NCI-H510A treated with DMSO at 0.1 percent for 48 hours (cell line): ENCODE measurements around the gene ARF1.
"Not testable (repeated sequence)": the region's sequence is repeated elsewhere in the genome, so short reads cannot be mapped to it uniquely, and the experiment has no call there.

Experiments used
- DNase-seq: peaks from one replicate; lab custom pipeline; 2025; lab: John Stamatoyannopoulos, UW

The ARF1 gene

DNA sequence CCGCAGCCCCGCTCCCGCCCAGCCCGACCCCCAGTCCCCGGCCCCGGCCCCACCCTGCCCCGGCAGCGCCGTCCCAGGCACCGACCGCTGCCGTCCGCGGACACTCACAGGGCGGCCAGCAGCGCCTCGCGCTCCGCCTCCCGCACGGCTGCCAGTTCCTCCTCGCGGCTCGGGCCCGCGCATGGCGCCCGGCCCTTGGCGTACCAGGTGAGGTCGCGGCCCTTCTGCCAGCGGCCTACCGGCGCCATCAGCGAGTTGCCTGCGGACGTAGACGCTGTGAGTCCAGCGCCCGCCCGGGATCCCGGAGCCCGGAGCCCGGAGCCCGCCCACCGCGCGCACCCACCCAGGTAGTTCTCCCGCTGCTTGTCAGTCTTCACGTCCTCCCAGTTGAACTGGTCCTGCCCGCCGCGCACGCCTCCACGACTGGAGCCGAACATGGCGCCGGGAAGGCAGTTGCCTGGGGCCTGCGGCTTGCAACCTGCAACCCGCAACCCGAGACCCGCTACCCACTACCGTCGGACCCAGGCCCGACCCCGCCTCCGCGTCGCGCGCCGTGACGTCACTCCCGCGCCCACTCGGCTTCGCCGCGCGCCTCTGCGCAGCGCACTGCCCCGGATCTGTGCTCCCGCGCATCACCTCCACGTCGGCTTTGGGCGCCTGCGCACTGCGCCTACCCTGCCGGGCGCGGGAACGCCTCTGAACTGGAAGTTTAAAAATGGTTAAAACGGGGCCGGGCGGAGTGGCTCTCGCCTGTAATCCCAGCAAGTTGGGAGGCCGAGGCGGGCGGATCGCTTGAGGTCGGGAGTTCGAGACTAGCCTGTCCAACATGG, 20.5 kb downstream of the ARF1 start, which contains the start of gene C1orf35:
Gene C1orf35, minus strand, starts transcription at position 535 of the 830 bp plus-strand sequence. Its CDS starts 98 bp downstream, at position 437.
- DNase-seq: peak; percentile 90

DNA sequence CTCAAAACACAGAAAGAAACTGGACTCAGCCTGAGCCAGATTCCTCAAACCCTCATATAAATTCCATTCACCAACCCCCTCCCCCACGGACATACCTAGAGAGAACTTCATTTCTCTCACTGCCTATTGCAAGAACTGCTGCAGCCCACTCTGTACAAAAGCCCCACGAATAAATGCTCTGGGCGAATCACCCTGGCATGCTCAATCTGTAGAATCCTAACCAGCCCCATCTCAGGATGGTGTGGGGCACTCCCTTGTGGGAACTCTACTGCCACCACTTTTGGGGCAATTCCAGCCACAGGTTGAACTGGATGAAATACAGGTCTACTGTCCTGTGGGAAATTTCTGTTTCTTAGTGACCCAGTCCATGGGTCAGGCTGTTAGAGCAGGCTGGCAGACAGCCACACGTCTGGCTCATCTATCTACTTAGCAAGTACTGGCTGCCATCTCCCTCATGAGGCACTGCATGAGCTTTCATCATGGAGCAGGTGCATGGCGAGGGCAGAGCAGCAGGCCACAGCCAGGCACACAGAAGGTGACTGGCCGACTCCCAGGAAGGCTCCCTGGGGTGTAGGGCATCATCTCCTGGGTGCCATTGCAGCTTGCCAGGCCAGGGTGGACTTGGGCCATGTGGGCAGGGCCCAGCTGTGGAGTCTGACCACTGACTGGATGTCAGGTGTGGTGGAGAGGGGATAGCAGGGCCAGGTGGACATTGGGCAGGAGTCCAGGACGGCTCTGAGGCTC, 22.2 kb downstream of the ARF1 start:
- no peak for DNase-seq

DNA sequence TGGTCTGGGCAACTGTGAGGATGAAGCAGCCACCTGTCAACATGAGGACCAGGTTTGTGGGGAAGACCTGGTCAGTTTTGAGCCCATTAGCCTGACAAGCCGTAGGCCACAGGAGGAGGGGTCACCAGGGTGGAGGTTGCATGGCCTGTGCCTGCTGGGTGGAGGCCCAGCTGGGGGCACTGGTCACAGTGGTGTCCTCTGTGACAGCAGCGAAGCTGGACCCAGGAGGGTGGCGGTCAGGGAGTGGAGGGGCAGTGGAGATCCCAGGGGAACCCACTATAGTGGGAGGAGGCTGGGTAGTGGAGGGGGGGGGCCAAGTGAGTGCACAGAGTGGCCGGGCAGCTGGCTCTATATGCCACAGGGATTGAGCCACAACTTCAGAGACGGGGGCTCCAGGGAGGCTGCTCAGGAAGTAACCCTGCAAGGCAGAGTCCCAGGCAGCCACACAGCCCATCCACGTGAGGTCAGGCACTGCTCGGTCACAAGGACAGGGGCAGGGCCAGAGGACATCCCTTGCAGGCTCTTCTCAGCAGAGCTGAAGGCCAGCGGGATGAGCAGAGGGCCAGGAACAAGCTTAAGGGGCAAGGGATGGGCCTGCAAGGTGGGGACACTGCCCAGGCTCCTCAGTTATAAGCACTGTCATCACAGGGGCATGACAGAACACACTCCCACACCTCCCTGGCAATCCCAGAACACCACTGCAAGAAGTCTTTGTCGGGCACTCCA, 22.9 kb downstream of the ARF1 start:
- DNase-seq: no peak

DNA sequence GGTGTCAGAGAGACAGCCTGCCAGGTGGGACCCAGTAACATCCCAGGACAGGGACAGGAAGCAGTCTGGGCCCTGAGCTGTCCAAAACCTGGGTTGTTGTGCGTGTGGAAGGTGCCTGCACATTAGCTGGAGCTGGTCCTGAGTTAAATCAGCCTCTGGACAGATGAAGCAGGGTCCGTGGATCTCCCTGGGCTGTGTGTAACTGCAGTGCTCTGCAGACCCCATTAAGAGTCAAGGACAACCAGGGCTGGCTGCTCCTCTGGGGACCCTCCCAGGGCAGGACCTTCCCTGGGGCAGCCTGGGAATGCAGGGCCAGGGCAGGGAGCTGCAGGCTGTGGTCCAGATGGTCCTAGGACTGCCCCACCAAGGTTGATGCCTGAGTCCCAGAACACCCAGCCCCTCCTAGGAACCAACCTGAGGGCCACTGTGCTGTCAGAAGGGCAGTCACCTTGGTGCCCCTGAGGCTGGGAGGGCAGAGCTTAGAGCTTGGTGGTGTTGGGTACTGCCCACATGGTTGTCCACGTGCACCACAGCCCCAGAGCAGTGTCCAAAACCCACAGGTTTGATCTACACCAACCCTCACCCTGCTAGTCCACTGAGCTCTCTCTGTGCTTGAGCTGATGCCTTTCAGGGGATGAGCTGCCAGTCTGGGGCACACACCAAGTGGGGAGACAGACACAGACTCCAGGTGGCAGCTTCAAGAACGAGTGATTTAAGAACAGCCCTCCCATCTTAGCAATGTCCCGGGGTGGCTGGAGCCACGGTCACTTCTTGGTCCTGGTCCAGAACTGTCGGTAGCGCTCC, 23.7 kb downstream of the ARF1 start:
- DNase-seq: no peak

DNA sequence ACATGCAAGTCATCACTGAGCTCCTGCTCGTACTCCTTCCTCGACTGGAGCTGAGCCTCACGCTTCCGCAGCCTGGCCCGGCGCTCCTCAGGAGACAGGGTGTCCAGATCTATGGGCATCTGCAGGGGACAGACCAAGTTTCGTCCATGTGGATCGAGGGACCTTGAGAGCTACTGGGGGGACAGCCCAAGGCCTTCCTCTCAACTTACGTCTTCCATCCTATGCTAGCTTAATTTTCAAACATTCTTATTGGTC, 24.2 kb downstream of the ARF1 start:
- DNase-seq: no peak

DNA sequence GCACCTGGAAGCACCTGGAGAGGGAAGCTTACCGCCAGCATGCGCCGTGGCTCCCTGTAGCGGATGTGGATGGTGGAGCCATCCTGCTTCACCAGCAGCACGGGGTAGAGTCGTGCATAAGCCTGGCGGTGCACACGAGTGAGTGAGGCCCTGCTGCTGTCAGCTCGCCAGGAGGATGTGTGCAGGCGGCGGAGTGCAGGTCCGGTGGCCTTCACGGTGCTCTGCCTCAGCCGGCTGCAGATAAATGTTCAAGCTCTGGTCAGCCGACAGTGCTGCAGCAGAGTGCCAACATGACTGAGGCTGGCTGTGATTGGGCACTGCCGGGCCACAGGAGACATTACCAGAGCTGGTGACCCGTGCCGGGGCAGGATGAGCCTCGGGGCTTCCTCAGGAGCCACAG, 25.1 kb downstream of the ARF1 start:
- no peak for DNase-seq

DNA sequence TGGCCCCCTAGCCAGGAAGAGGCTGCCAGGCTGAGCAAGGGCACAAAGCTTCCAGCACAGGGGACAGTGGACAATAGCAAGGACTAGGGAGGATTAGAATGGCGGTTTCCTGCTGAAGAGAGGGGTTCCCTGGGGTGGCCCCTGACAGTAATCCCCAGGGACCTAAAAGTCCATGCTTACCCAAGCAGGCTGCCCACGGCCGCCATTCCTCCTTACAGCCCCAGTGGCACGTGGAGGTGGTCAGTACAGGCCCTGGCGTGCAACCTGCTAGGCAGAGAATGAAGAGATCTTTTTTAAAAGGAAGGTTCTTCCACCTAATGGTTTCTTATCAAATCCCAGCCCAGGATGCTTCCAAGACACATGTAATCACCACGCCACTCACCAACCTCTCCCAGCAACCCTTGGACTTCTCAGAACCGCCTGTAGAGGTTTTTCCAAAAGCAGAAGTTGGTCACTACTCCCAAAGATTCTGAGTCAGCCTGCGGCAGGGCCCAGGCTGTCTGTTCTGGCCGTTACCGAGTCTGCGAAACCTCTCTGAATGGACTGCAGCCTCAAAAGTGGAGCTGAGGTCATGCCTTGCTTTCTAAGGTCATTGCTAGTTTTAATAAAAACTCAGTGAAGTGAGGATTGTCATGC, 25.7 kb downstream of the ARF1 start:
- no peak for DNase-seq

DNA sequence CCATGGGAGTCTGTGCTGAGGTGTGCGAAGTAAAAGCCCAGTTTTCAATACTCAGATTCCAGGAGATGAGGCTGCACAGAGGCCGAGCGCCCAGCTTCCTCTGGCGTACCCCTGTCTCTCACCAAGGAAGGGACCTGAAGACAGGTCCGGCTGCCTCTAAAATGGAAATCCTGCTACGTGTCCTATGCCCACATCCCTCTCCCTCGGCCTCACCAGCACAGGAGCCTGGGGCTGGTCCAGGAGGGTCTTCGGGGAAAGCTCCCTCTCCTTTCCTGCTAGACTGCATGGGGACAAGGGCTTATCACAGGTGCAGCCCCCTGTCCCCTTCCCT, 26.2 kb downstream of the ARF1 start:
- DNase-seq: no peak

DNA sequence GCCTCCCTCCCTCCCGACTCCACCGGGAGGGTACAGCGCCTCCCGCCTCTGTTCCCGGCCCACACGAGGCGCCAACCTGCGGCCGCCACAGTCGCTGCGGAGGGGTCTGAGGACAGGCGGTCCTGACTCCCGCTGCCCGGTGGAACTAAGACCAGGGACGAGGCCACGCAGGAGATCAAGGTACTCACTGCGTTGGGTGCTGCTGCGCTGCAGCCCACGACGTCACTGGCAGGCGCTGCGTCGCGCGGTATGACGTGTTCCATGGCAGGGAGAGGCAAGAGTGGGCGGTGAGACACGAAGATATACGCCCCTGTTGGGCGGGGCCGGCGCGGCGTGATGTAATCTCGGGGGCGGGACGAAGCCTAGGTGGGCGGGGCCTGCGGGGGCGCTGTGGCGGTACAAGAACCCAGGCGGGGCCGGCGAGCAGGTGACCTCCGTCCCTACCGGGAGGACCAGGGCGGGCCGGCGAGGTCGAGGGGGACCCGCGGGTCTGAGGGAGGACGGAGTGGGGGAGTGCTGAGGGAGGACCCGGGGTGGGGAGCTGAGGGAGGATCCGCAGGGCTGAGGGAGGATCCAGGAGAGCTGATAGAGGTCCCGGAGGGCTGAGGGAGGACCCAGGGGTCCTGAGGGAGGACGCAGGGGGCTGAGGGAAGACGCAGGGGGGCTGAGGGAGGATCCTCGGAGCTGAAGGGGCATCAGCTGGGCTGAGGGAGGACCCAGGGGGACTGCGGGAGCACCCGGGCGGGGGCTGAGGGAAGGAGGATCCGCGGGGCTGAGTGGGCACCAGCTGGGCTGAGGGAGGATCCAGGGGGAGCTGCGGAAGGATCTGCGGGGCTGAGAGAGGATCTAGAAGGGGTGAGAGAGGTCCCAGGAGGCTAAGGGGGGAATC, 26.8 kb downstream of the ARF1 start, which contains the start of gene MRPL55:
Gene MRPL55, minus strand, starts transcription at position 227 of the 889 bp plus-strand sequence. CDS start 1,039 bp downstream, outside the sequence.
- peak; percentile 88 for DNase-seq

DNA sequence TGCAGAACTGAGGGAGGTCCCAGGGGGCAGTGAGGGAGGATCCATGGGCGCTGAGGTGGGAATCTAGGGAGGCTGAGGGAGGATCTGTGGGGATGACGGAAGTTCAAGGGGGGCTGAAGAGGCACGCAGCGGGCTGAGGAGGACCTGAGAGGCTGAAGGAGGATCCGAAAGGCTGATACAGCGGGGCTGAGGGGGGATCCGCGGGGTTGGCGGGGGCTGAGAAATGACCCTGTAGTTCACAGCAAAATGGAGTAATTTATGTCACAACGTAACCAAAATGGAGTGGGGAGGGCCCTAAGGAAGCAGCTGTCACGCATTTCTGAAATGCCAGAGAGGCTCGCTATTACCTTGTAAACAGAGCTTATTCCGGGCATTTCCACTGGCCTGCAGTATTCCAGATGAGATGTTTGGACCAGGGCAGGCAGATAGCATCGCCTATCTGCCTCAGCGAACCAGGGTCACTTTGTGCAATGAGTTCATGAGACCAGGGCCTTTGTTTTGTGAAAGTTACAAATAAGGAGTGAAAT, 27.5 kb downstream of the ARF1 start:
- DNase-seq: no peak

DNA sequence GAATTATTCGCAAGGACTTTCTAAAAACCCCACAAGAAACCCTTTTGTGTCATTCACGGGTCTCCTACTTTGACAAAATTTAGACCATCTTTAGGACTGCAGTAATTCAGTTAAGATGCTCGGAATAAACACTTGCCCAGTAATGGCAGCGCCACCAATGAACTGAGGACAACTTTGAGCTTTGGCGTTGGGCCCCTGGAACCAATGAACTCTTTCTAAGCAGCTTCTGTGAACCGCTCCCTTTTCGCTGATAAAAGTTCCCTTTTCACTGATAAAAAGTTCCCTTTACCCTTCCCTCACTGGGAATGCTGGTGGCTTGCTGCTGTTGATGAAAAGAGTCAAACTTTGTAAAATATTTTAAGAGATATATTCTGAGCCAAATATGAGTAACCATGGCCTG, 28.0 kb downstream of the ARF1 start:
- DNase-seq: no peak

DNA sequence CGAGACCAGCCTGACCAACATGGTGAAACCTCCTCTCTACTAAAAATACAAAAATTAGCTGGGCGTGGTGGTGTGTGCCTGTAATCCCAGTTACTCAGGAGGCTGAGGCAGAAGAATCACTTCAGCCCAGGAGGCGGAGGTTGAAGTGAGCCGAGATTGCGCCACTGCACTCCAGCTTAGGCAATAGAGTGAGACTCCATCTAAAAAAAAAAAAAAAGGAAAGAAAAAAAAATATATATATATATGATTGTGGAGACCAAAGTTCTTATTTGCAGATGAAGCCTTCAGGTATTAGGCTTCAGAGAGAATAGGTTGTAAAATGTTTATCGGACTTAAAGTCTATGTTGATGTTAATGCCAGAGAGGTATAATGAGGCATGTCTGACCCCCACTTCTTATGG, 28.8 kb downstream of the ARF1 start:
- DNase-seq: not testable (repeated sequence)

DNA sequence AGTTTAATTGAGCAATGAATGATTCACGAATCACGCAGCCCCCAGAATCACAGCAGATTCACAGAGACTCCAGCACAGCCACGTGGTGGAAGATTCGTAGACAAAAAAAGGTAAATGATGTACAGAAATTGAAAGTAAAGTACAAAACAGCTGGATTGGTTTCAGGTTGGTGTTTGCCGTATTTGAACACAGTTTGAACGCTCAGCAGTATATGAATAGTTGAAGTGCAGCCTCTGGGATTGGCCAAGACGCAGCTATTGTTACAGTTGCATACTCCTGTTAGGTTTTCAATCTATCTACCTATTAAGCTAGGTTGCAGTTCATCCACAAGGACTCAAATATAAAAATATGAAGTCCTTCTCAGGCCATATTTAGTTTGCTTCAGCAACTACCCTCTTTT, 29.7 kb downstream of the ARF1 start:
- no peak for DNase-seq

DNA sequence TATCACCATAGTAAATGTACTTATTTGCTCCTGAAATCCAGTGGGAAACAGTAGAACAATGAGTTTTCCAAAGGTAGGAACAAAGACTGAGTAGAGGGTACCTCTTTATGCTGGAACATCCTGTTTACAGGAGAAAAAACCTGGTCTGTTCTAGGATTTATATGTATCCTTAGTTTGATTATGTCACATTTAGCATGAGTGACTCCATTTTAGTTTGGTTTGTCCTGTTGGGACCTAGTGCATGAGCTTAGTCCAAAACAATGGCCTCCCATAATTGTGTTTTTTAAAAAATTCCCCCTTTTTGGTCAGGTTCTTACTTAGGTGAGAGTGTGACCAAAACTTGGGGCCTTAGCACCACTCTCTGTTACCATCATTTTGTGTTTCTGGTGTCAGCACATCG, 30.1 kb downstream of the ARF1 start:
- no peak for DNase-seq

DNA sequence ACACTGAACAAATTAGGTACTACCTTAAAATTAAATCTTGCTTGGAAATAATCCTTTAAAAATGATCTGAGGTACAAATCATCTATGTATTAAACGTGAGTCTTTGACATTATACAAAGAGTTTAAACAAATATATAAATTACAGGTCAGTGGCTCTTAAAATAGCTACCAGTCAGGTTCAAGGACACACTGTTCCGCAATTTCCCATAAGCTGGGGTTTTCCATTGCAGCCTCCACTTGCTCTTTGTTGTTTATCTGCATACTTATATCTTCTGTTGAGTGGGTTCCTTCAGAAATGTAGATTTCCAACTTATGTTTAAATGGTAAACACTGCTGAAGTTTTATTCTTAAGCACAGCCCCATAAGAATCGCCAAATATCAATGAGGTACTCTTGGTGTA, 32.3 kb downstream of the ARF1 start:
- no peak for DNase-seq

DNA sequence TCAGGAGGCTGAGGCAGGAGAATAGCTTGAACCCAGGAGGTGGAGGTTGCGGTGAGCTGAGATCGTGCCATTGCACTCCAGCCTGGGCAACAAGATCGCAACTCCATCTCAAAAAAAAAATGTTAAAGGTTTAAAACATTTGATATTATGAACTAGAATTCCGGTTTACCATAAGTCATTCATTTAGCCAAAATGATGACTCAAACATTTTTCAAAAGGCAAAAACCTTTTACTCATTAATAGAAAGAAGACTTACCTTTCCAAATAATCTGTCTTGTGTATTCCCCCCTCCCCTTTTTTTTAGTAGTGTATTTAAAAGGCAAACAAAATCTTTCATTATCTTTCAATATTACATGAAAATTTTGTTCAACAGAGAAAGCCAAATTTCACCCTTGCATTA, 34.8 kb downstream of the ARF1 start:
- no peak for DNase-seq

DNA sequence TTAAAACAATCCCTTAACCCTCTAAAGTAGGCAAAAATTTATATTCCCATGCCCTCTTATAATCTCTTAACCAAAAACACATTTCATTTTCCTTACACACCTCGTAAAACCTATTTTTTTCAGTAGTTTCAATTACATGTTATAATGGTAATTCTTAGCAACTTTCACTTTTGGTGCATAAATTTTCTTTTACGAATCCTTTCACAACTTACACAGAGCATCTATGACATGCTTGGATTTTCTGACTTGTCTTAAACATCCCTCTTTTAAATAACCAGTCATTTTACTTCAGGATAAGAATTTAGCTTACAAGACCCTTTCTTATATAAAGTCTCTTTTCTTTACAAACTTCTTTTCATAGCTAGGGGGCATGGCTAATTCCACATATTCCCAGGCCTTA, 35.5 kb downstream of the ARF1 start:
- no peak for DNase-seq

DNA sequence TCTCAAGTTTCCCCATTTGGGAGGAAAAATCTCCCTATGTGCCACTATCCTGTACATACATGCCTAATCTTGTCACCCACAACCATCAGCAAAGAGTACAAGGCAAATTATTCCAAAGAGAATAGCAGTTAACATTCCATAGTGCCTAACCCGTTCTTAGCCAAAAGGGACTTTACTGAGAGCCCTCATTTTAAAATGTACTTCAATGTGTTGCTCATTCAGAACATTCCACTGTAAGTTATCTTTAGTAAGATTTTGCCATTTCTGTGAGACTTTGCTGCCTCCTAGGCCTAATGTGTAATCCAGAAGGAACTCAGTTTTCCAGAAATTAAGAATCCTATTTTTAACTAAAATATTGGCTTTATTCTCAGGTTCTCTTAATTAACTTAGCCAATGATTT, 37.8 kb downstream of the ARF1 start:
- DNase-seq: no peak

DNA sequence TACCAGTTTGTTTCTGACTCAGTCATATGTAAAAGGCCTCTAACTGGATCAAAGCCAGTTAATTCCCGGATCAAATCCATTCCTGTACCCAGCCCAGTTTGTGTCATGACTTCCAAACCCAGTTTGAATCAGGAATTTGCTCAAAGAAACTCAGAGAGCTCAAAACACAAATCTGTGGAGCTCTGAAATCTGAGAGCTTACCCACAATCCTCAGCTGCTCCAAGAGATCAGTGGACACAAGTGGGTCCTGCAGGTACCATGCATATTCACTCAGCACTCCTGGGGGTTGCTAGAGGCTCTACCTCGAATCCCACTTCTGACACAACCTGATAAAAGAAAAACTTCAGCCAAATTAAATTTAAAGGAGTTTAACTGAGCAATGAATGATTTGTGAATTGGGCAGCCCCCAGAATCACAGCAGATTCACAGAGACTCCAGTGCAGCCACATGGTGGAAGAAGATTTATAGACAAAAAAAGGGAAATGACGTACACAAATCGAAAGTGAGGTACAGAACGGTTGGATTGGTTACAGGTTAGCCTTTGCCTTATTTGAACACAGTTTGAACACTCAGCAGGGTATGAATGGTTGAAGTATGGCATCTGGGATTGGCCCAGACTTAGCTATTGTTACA, 38.5 kb downstream of the ARF1 start:
- DNase-seq: no peak

DNA sequence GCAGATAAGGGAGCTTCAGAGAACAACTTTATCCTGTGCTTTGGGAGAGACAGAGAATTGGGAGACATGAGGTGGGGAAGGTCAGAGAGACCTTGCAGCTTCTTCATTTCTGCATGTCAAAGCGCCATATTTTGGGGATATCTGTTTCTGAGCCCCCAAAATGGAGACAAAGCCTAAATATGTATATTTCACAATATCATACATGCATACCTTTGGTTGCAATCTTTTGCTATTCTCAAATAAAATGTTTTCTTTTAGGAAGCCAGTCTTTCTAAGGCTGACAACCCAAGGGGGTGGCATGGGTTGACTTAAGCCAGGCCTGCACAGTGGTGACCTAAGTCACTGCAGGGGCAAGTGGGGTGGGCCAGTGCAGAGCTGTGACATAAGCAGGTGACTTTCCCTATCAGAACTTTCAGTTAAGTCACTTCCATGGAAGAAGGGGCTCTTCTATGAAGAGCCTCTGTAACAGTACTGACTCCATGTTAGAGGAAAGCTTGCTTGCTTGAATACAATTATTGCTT, 40.5 kb downstream of the ARF1 start:
- no peak for DNase-seq
